Activated CD8-positive, alpha-beta memory T cell treated with anti-CD3 and anti-CD28 coated beads for 36 hours (primary cell): ENCODE measurements around the gene RGS1. TPM values are rescaled to one million over a fixed set of nuclear protein-coding genes. Genes with fewer than 3 reads are reported as not detected.
"Not testable (repeated sequence)": the region's sequence is repeated elsewhere in the genome, so short reads cannot be mapped to it uniquely, and the experiment has no call there.

Experiments used
- CTCF ChIA-PET: fragments of 350-600 bp; sonication (Branson Sonifier 250); formaldehyde crosslinking; loops from one replicate; lab custom pipeline; 2021; ENCODE audit warnings: antibody characterized with exemption; lab: Charles Lee
- POLR2A ChIA-PET: fragments of 350-600 bp; sonication (Branson Sonifier 250); formaldehyde crosslinking; loops from one replicate; lab custom pipeline; 2021; ENCODE audit warnings: antibody characterized with exemption; lab: Charles Lee
- total RNA-seq, 2 experiments: library from RNA; stranded (reverse); gene quantifications; one replicate each; pipeline ENCODE4 v1.2.3, GENCODE V29; 2021

Gene RGS1
- total RNA-seq: 10 to 100 TPM; 25.8 to 28.7 TPM

- POLR2A ChIA-PET: no interaction called here
- CTCF ChIA-PET: no interaction called here
These were observed at the start of gene RGS1 for GRCh38 chr1:192575499-192576189. Gene RGS1 (plus strand): TSS chr1:192575773. CDS start chr1:192575793, 20 bp downstream.

GRCh38 chr1:192527111-192527795 is 48.3 kb upstream of the RGS1 start:
- POLR2A ChIA-PET: no interaction called here
- CTCF ChIA-PET: no interaction called here

- POLR2A ChIA-PET: no interaction called here
These were observed 47.6 kb upstream of the RGS1 start for GRCh38 chr1:192527950-192528349.

GRCh38 chr1:192529031-192529755 is 46.4 kb upstream of the RGS1 start:
- ChIA-PET POLR2A (no interaction called here), CTCF (no interaction called here)

More at GRCh38 chr1:192527950-192528349, 47.6 kb upstream of the RGS1 start:
- CTCF ChIA-PET: no interaction called here

GRCh38 chr1:192529811-192530210 is 45.8 kb upstream of the RGS1 start:
- ChIA-PET CTCF (no interaction called here), POLR2A (no interaction called here)

- POLR2A ChIA-PET: no interaction called here
- CTCF ChIA-PET: no interaction called here
These were observed 45.3 kb upstream of the RGS1 start for GRCh38 chr1:192530254-192530653.

GRCh38 chr1:192531037-192531703 is 44.4 kb upstream of the RGS1 start:
- POLR2A ChIA-PET: not testable (repeated sequence)

GRCh38 chr1:192534666-192535065 is 40.9 kb upstream of the RGS1 start:
- CTCF ChIA-PET: no interaction called here

More at GRCh38 chr1:192531037-192531703, 44.4 kb upstream of the RGS1 start:
- CTCF ChIA-PET: not testable (repeated sequence)

GRCh38 chr1:192535916-192536664 is 39.5 kb upstream of the RGS1 start:
- POLR2A ChIA-PET: no interaction called here
- CTCF ChIA-PET: no interaction called here

More at GRCh38 chr1:192534666-192535065, 40.9 kb upstream of the RGS1 start:
- POLR2A ChIA-PET: no interaction called here

GRCh38 chr1:192538407-192539296 is 36.9 kb upstream of the RGS1 start:
- ChIA-PET POLR2A (no interaction called here), CTCF (no interaction called here)

GRCh38 chr1:192539297-192540092 is 36.1 kb upstream of the RGS1 start:
- CTCF ChIA-PET: no interaction called here
- POLR2A ChIA-PET: no interaction called here

GRCh38 chr1:192543445-192543844 is 32.1 kb upstream of the RGS1 start:
- ChIA-PET POLR2A (no interaction called here), CTCF (no interaction called here)

- CTCF ChIA-PET: interaction anchor here (1.5 kb wide), 1 partner anchor 29 kb away, joined by 4 read pairs; no protein-coding TSS in a partner anchor
- POLR2A ChIA-PET: interaction anchor here (1.6 kb wide), 1 partner anchor 13 kb away, joined by 5 read pairs; no protein-coding TSS in a partner anchor
These were observed 29.6 kb upstream of the RGS1 start for GRCh38 chr1:192545896-192546521.

- ChIA-PET CTCF (interaction anchor here (1.5 kb wide), 1 partner anchor 30 kb away, joined by 4 read pairs; no protein-coding TSS in a partner anchor), POLR2A (no interaction called here)
These were observed 28.9 kb upstream of the RGS1 start for GRCh38 chr1:192546596-192547190.

- CTCF ChIA-PET: no interaction called here
- POLR2A ChIA-PET: no interaction called here
These were observed 28.1 kb upstream of the RGS1 start for GRCh38 chr1:192547501-192547900.

GRCh38 chr1:192549937-192550336 is 25.6 kb upstream of the RGS1 start:
- ChIA-PET POLR2A (no interaction called here), CTCF (interaction anchor here (0.8 kb wide), 1 partner anchor 9 kb away, joined by 3 read pairs; no protein-coding TSS in a partner anchor)
